T-helper 2 cell treated with Interferon-gamma antibody and Interleukin-4, amounts not matched to agents 100 ng/mL and 5 ng/mL, for 36 hours (primary cell): ENCODE data around the gene SUSD4. TPM values are rescaled to one million over a fixed set of nuclear protein-coding genes. Genes with fewer than 3 reads are reported as not detected.

Source experiments
- intact Hi-C: fragments of 100-400 bp; cut with micrococcal nuclease; formaldehyde crosslinking; loops from one replicate; pipeline ENCODE4 v1.15.1; 2023
- total RNA-seq: library from RNA; stranded (reverse); gene quantifications from 2 replicates; pipeline ENCODE4 v1.2.3, GENCODE V29; 2022

SUSD4 gene
- total RNA-seq, 1 donor from 2014 or later = 2.4 TPM

- intact Hi-C loops = loop anchor here (5.0 kb wide), 1 partner anchor 1046 kb away; no protein-coding TSS in a partner anchor
Observed at GRCh38 chr1:223233410-223234169, 130.4 kb downstream of the SUSD4 start.

- intact Hi-C loops = loop anchor here (5.0 kb wide), 1 partner anchor 1046 kb away; no protein-coding TSS in a partner anchor
Observed at GRCh38 chr1:223233019-223233409, 131.0 kb downstream of the SUSD4 start.

GRCh38 chr1:223231581-223231980 is 132.4 kb downstream of the SUSD4 start:
- intact Hi-C loops = loop anchor here (5.0 kb wide), 1 partner anchor 1044 kb away; no protein-coding TSS in a partner anchor

DNA sequence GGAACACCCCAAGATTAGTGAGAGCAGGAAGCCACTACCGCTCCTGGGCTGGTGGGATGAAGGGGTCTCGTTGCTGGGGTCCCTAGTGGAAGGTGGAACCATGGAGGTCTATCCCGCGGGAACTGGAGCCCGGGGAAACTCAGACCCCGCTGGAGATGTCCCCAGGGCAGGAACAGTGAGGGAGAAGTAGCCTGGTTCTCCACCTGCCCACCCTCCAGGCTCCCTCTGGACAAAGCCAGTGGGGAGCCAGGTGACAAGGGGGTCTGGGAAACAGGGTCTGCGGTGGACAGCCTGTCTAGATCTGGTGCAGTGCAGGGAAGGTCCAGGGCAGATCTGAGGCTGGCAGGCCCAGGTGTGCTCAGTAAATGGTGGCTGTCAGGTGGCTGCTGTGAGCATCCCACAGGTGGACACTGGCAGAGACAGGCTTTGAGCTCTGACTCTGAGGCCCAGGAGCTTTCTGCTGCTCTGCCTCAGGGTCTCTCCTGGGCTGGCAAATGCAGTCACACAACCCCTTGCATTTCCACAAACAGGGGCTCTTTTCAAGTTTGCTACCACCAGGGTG is 132.9 kb downstream of the SUSD4 start:
- intact Hi-C loops = loop anchor here (5.0 kb wide), 1 partner anchor 1044 kb away; no protein-coding TSS in a partner anchor

DNA sequence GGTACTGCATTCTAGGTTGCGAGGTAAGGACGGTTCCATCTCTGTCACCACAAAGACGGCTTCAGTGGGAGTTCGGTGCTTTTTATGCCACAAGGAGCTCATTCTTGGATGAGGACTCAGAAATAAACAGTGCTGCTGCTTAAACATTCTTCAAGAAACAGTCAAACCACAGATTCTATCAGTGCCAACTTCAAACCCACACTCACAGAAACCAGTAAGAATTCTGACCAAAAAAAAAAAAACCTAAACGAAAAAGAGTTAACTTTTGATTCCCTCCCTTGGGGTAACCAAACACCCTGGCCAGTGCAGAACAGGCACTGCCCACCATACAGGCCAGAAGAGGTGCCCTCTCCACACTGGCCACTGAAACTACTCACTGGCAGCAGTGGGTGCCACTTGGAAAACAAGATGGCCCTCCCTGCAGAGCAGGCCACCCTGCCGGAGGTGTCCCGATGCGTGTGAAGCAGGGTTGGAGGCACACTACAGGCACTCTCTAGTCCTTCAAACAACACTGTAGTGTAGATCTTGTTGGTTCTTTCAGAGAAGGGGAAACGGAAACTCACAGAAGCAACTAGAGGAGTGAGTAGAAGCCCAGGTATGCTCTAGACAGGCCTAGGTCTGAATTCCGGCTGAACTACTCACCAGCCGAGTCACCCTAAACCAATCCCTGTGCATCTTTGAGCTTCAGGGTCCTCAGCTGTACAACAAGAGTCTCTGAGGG is 133.7 kb downstream of the SUSD4 start:
- intact Hi-C loops = loop anchor here (1.0 to 5.0 kb wide), 2 partner anchors 40 to 1043 kb away; no protein-coding TSS in a partner anchor

GRCh38 chr1:223229756-223230155 is 134.2 kb downstream of the SUSD4 start:
- intact Hi-C loops = loop anchor here (1.0 to 5.0 kb wide), 2 partner anchors 39 to 1042 kb away; no protein-coding TSS in a partner anchor

- intact Hi-C loops = no loop called here
Observed at GRCh38 chr1:223228931-223229528, 134.9 kb downstream of the SUSD4 start.

- intact Hi-C loops = no loop called here
Observed at GRCh38 chr1:223228201-223228600, 135.8 kb downstream of the SUSD4 start.

GRCh38 chr1:223227486-223228196 is 136.3 kb downstream of the SUSD4 start:
- intact Hi-C loops = no loop called here

DNA sequence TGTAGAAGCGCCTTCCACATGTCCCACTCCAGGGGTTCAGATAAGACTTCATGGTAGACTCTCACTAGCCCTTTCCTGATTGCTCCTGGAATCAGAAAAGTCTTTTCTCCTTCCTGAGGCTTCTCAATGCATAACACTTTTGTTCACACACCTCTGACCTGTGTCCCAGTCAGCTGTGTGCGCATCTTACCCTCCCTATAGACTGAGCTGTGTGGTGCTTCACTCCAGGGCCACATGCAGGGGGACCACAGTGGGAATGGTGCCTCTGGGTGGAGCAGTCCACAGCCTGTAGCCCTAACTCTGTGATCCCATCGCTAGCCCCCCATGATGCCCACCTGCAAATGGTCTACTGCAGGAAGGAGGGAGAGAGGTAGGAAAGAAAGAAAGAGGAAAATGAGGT is 136.9 kb downstream of the SUSD4 start:
- intact Hi-C loops = no loop called here

DNA sequence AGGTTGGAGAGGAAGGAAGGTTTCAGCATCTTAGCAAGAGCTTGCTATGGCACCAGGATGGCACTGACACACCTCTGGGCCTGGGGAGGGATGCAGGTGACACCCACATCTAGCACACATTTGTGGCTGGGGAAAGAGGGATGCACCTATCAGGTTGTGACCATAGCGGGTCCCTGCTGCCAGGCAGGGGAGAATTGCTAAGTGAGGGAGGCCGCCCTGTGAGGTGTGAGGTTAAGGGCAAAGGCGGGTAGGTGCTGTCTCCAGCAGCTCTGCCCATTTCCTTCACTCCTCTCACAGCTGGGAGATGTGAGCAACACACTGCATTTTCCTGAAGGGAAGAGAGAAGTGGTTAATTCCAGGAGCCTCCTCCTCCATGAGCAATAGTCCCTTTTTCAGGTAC is 137.7 kb downstream of the SUSD4 start:
- intact Hi-C loops = no loop called here

DNA sequence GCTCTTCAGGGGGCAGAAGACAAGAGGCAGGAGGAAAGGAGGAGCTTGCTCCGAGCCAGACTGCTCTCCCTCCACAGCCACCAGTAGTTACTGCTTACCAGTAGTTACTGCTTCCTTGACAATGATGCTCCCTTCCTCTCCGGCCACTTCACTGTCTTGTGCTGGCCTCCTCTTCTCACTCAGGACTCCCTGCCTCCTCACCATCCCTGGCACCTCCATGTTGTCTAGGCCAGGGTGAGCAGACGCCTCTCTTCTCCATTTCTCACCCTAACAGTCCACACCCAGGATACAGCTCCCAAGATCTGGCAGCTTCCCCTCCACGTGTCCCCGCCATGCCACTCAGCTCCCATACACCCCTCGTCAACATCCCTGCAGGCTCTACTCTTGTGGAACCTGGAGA is 138.5 kb downstream of the SUSD4 start:
- intact Hi-C loops = no loop called here

DNA sequence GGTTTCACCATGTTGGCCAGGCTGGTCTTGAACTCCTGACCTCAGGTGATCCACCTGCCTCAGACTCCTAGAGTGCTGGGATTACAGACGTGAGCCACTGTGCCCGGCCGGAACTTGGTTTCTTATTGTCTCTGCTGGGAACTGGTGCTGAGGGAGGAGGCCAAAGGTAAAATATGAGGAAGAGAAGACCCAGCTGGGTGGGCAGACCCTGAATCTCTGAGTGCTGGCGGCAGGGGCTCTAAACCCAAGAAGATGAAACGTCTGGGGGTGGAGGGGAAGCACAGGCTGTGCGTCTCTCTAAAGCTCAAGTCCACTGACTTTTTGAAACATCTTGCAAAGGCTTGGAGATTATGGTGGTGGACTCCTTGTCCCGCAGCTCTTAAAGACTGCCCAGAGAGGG is 138.9 kb downstream of the SUSD4 start:
- intact Hi-C loops = no loop called here

- intact Hi-C loops = no loop called here
Observed at GRCh38 chr1:223224465-223224864, 139.5 kb downstream of the SUSD4 start.

- intact Hi-C loops = no loop called here
Observed at GRCh38 chr1:223223091-223223995, 140.6 kb downstream of the SUSD4 start.

GRCh38 chr1:223222377-223222776 is 141.6 kb downstream of the SUSD4 start:
- intact Hi-C loops = no loop called here

GRCh38 chr1:223221686-223222085 is 142.3 kb downstream of the SUSD4 start:
- intact Hi-C loops = no loop called here

- intact Hi-C loops = no loop called here
Observed at GRCh38 chr1:223219846-223220610, 143.9 kb downstream of the SUSD4 start.

DNA sequence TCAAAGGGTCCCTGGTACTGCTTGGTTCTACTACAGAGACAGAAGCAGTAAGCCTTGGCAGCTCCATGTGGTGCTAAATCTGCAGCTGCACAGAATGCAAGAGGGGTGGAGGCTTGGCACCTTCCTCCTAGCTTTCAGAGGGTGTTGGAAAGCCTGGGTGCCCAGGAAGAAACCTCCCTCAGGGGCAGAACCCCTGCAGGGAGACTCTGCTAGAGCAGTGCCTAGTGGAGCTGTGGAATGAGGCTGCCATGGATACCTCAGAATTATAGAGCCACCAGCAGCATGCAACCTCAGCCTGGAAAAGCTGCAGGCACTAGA is 144.7 kb downstream of the SUSD4 start:
- intact Hi-C loops = no loop called here
